H1 (cell line): ENCODE measurements around the gene ATF7. TPM values are rescaled to one million over a fixed set of nuclear protein-coding genes. Genes with fewer than 3 reads are reported as not detected.

ENCODE experiments used
- CTCF ChIA-PET: fragments of 300-600 bp; sonication (Branson Sonifier 250); formaldehyde crosslinking; loops from one replicate; lab custom pipeline; 2021; ENCODE audit not compliant: partially characterized antibody; lab: Charles Lee
- POLR2A ChIA-PET: fragments of 300-600 bp; sonication (Branson Sonifier 250); formaldehyde crosslinking; loops from one replicate; lab custom pipeline; 2021; ENCODE audit warnings: inconsistent platforms; ENCODE audit not compliant: partially characterized antibody; lab: Charles Lee
- DNase-seq, 2 experiments: peaks; one replicate each; pipeline versions ENCODE4 v3.0.0 to v3.0.0-alpha.2; 2010 to 2022; ENCODE audit warnings: low spot score in 2 of 2, low read depth in 1 of 2, mixed read lengths in 1 of 2
- FAIRE-seq: peaks from 2 replicates; lab custom pipeline; 2011; peaks lifted over from hg19 to GRCh38; lab: Jason Lieb, UNC
- H2AFZ ChIP-seq: 2 replicates; pipeline ENCODE4 v1.8.1; 2012; ENCODE audit warnings: low read length, inconsistent platforms
- H2AK5ac ChIP-seq: 2 replicates; pipeline ENCODE4 v1.6.1; 2013; ENCODE audit warnings: low read depth, low read length
- H2BK120ac ChIP-seq: replicated peaks from 2 replicates; pipeline ENCODE3; 2013; ENCODE audit warnings: low read depth, low read length, inconsistent platforms
- H2BK12ac ChIP-seq: 2 replicates; pipeline ENCODE4 v1.6.1; 2013; ENCODE audit warnings: low read depth, low read length
- H2BK15ac ChIP-seq: 2 replicates; pipeline ENCODE4 v1.6.1; 2013; ENCODE audit warnings: low read length
- H2BK20ac ChIP-seq: 2 replicates; pipeline ENCODE4 v1.6.1; 2013; ENCODE audit warnings: low read length
- H2BK5ac ChIP-seq: 2 replicates; pipeline ENCODE4 v1.6.1; 2013; ENCODE audit warnings: low read depth, low read length
- H3K14ac ChIP-seq: 2 replicates; pipeline ENCODE4 v1.6.1; 2013; ENCODE audit warnings: inconsistent platforms; ENCODE audit not compliant: insufficient read length
- H3K18ac ChIP-seq: 2 replicates; pipeline ENCODE4 v1.6.1; 2013; ENCODE audit warnings: low read length; ENCODE audit errors: extremely low read depth
- H3K23ac ChIP-seq: 2 replicates; pipeline ENCODE4 v1.6.1; 2013; ENCODE audit warnings: inconsistent platforms; ENCODE audit not compliant: insufficient read length
- H3K23me2 ChIP-seq: 2 replicates; pipeline ENCODE4 v1.6.1; 2013; ENCODE audit warnings: low read depth, low read length
- H3K27ac ChIP-seq: 2 replicates; pipeline ENCODE4 v1.6.1; 2011; ENCODE audit warnings: low read depth, low read length, inconsistent platforms
- H3K27me3 ChIP-seq, 4 experiments: replicated peaks in 1 of 4; 1 replicate in 1 of 4; 2 replicates in 3 of 4; pipeline versions ENCODE4 v1.6.1 to v1.8.1; 2011 to 2013; ENCODE audit warnings: low read length in 3 of 4, mild to moderate bottlenecking in 3 of 4, inconsistent platforms in 2 of 4, mixed read lengths in 2 of 4, moderate library complexity in 1 of 4; ENCODE audit not compliant: control insufficient read depth in 3 of 4, insufficient read depth in 3 of 4; ENCODE audit errors: extremely low read depth in 1 of 4
- H3K36me3 ChIP-seq, 4 experiments: 2 replicates each; pipeline versions ENCODE4 v1.6.1 to v1.8.1; 2011 to 2013; ENCODE audit warnings: mild to moderate bottlenecking in 4 of 4, low read length in 3 of 4, moderate library complexity in 2 of 4, control low read depth in 1 of 4, inconsistent platforms in 1 of 4; ENCODE audit not compliant: insufficient read depth in 4 of 4, control insufficient read depth in 2 of 4
- H3K4ac ChIP-seq: replicated peaks from 2 replicates; pipeline ENCODE3; 2013; ENCODE audit warnings: low read length, low read depth, mixed read lengths, inconsistent platforms; ENCODE audit not compliant: insufficient read length
- H3K4me1 ChIP-seq, 4 experiments: replicated peaks in 1 of 4; 1 replicate in 1 of 4; 2 replicates in 3 of 4; pipeline versions ENCODE4 v1.6.1 to v1.8.1; 2011 to 2013; ENCODE audit warnings: low read length in 3 of 4, inconsistent platforms in 2 of 4, mixed read lengths in 1 of 4; ENCODE audit not compliant: insufficient read depth in 4 of 4, control insufficient read depth in 3 of 4
- H3K4me2 ChIP-seq, 2 experiments: 2 replicates each; pipeline versions ENCODE4 v1.6.1 to v1.8.1; 2011 to 2013; ENCODE audit warnings: low read depth in 2 of 2, low read length in 2 of 2, control low read depth in 1 of 2, inconsistent platforms in 1 of 2, mild to moderate bottlenecking in 1 of 2; ENCODE audit not compliant: insufficient read depth in 1 of 2
- H3K4me3 ChIP-seq, 4 experiments: fragments of 200-600, 300-600 bp in 1 of 4; sonication (generic), shearing (Covaris generic), sonication (Bioruptor Twin) in 1 of 4; 2 replicates each; pipeline versions ENCODE4 v1.5.1 to v1.8.1; 2011 to 2016; ENCODE audit warnings: low read length in 4 of 4, low read depth in 3 of 4, control low read depth in 2 of 4, inconsistent platforms in 2 of 4, mild to moderate bottlenecking in 2 of 4, mixed read lengths in 1 of 4, moderate library complexity in 1 of 4; ENCODE audit not compliant: insufficient read depth in 2 of 4; ENCODE audit errors: extremely low read depth in 1 of 4
- H3K56ac ChIP-seq: replicated peaks from 2 replicates; pipeline ENCODE3; 2013; ENCODE audit warnings: low read depth, mild to moderate bottlenecking, mixed read lengths, low read length, inconsistent platforms; ENCODE audit not compliant: insufficient read length
- H3K79me1 ChIP-seq: 2 replicates; pipeline ENCODE4 v1.6.1; 2013; ENCODE audit warnings: low read depth, low read length, control low read depth
- H3K79me2 ChIP-seq, 2 experiments: 2 replicates each; pipeline versions ENCODE4 v1.6.1 to v1.8.1; 2012 to 2013; ENCODE audit warnings: low read length in 2 of 2, mild to moderate bottlenecking in 2 of 2, inconsistent platforms in 1 of 2; ENCODE audit not compliant: insufficient read depth in 2 of 2, control insufficient read depth in 1 of 2
- H3K9ac ChIP-seq, 4 experiments: replicated peaks in 1 of 4; 1 replicate in 1 of 4; 2 replicates in 3 of 4; pipeline versions ENCODE4 v1.6.1 to v1.8.1; 2011 to 2013; ENCODE audit warnings: low read depth in 3 of 4, low read length in 3 of 4, control low read depth in 2 of 4, mild to moderate bottlenecking in 2 of 4, moderate library complexity in 2 of 4, inconsistent platforms in 1 of 4; ENCODE audit errors: extremely low read depth in 1 of 4
- H3K9me3 ChIP-seq, 2 experiments: 2 replicates each; pipeline versions ENCODE4 v1.6.1 to v1.8.1; 2012 to 2013; ENCODE audit warnings: mild to moderate bottlenecking in 2 of 2, moderate library complexity in 2 of 2, control low read depth in 1 of 2, inconsistent platforms in 1 of 2, low read depth in 1 of 2, low read length in 1 of 2, mixed read lengths in 1 of 2; ENCODE audit not compliant: insufficient read depth in 2 of 2
- H4K20me1 ChIP-seq, 2 experiments: replicated peaks in 1 of 2; 2 replicates each; pipeline versions ENCODE3 to v1.8.1; 2011 to 2013; ENCODE audit warnings: inconsistent platforms in 2 of 2, low read length in 2 of 2, mild to moderate bottlenecking in 1 of 2; ENCODE audit not compliant: insufficient read depth in 2 of 2, control insufficient read depth in 1 of 2
- H4K5ac ChIP-seq: 2 replicates; pipeline ENCODE4 v1.6.1; 2013; ENCODE audit warnings: low read length, low read depth, mixed read lengths, inconsistent platforms; ENCODE audit not compliant: insufficient read length
- H4K8ac ChIP-seq: 2 replicates; pipeline ENCODE4 v1.8.0; 2013; ENCODE audit warnings: mild to moderate bottlenecking, moderate library complexity, low read length, inconsistent platforms; ENCODE audit not compliant: insufficient read depth; ENCODE audit errors: extremely low read depth
- H4K91ac ChIP-seq: replicated peaks from 2 replicates; pipeline ENCODE3; 2013; ENCODE audit warnings: low read length, mixed read lengths, inconsistent platforms; ENCODE audit not compliant: insufficient read length
- ASH2L ChIP-seq: fragments of 200-600, 300-600 bp; sonication (generic); IDR thresholded peaks from one replicate; pipeline ENCODE4 v1.7.1; 2017; ENCODE audit warnings: low read length
- SRF ChIP-seq: IDR thresholded peaks from 2 replicates; pipeline ENCODE4 v1.6.1; 2011; ENCODE audit warnings: mild to moderate bottlenecking, low read depth, low read length, moderate library complexity
- WGBS, 2 experiments: shearing (Covaris generic) in 1 of 2; methylation state at CpG; one replicate each; pipeline versions ENCODE4 v1.1.6 to v1.1.7; 2013 to 2015; ENCODE audit warnings: low lambda C conversion rate in 2 of 2, mixed read lengths in 2 of 2, inconsistent platforms in 1 of 2, low coverage in 1 of 2, missing lambda C conversion rate in 1 of 2; ENCODE audit not compliant: insufficient replicate concordance in 2 of 2, insufficient coverage in 1 of 2, insufficient read length in 1 of 2; ENCODE audit errors: extremely low coverage in 1 of 2, missing lambda C conversion rate in 1 of 2; 5-methylcytosine and 5-hydroxymethylcytosine counted together
- polyA plus RNA-seq, 7 experiments: library from polyadenylated mRNA; depleted of rRNA in 3 of 7; stranded (reverse) in 5 of 7; unstranded in 2 of 7; fragments of >200 nt in 5 of 7; fragments of 200-250 nt in 2 of 7; gene quantifications; 1 replicate in 5 of 7; 2 replicates in 1 of 7; 4 replicates in 1 of 7; pipeline versions ENCODE4 v1.2.1 to v1.2.3, GENCODE V29; 2011 to 2013; ENCODE audit warnings: missing spikeins in 2 of 7, mixed read lengths in 2 of 7
- total RNA-seq: library from RNA; stranded (reverse); fragmentation: NEBNext Ultra II Directional; extraction: Animal tissue kit (Norgen Biotek cat#: 25700); gene quantifications from 2 replicates; pipeline ENCODE4 v1.2.1, GENCODE V29; 2021

ATF7 gene
- total and polyA plus RNA-seq, 2 of the 8 experiments (the other 6 are each of a cell fraction or from before 2014, with no cell fraction given), result 10.1 to 16.6 TPM

- Histone ChIP-seq H3K14ac (no peak overlapping the region), H3K9me3 (no peaks in the 10 kb centered on the region), H3K18ac (no peak overlapping the region), H2AFZ (no peak overlapping the region), H3K4me2 (no peak overlapping the region), H3K4ac (no peak overlapping the region), H3K79me2 (no peaks in the 10 kb centered on the region), H2BK20ac (no peak overlapping the region), H3K79me1 (no peaks in the 10 kb centered on the region), H3K36me3 (no peaks in the 10 kb centered on the region), H3K27me3 (no peaks in the 10 kb centered on the region), H4K20me1 (no peaks in the 10 kb centered on the region), H2BK5ac (no peak overlapping the region), H2AK5ac (no peak overlapping the region), H2BK15ac (no peak overlapping the region), H4K8ac (no peak overlapping the region), H4K5ac (no peak overlapping the region), H3K4me1 (peaks cover 3 to 13% (median 4%) of the 10 kb centered on the region in 4 experiments; a peak in 5 of 7 replicates), H2BK120ac (no peak overlapping the region), H3K4me3 (no peak overlapping the region), H2BK12ac (no peak overlapping the region), H3K27ac (no peak overlapping the region), H3K56ac (no peak overlapping the region), H3K23ac (no peak overlapping the region), H3K23me2 (no peaks in the 10 kb centered on the region), H3K9ac (no peak overlapping the region), H4K91ac (no peak overlapping the region)
- DNase-seq (no peak), FAIRE-seq (no peak)
- ChIA-PET CTCF (interaction anchor here (0.7 to 2.1 kb wide), 4 partner anchors 15 to 653 kb away, joined by 3 to 7 read pairs (median 4); no protein-coding TSS in a partner anchor), POLR2A (interaction anchor here (0.7 to 15.7 kb wide), 6 partner anchors 8 to 34 kb away, joined by 3 to 246 read pairs (median 5); partner anchors contain the start of gene ATP5MC2)
- WGBS, 2 experiments, result 95% methylated on average over 4 of the region's 4 CpGs; no CpG with 5 or more reads in 1 of the 2 experiments
- TF ChIP-seq ASH2L (no peak), SRF (peak; percentile 65; the same call in 1 of the 2 replicates)
These were observed 30.9 kb upstream of the ATF7 start for GRCh38 chr12:53657041-53657440.
